Parathyroid adenoma (tissue), 2 donors: ENCODE data around the gene DAB2IP.

Experiments used
- H2AFZ ChIP-seq: fragments of 300-600 bp; sonication (generic); one replicate; pipeline ENCODE4 v1.7.0; 2017; ENCODE audit warnings: antibody characterized with exemption, mild to moderate bottlenecking
- H3K27ac ChIP-seq: fragments of 300-600 bp; sonication (generic); one replicate; pipeline ENCODE4 v1.7.0; 2017
- H3K27me3 ChIP-seq: fragments of 300-600 bp; sonication (generic); one replicate; pipeline ENCODE4 v1.7.0; 2017; ENCODE audit warnings: low read length; ENCODE audit not compliant: control insufficient read depth, insufficient read depth
- H3K36me3 ChIP-seq: fragments of 300-600 bp; sonication (generic); one replicate; pipeline ENCODE4 v1.7.0; 2017; ENCODE audit warnings: low read length; ENCODE audit not compliant: control insufficient read depth, insufficient read depth
- H3K4me1 ChIP-seq: fragments of 300-600 bp; sonication (generic); one replicate; pipeline ENCODE4 v1.7.0; 2017; ENCODE audit warnings: control low read depth
- H3K4me2 ChIP-seq: fragments of 300-600 bp; sonication (generic); one replicate; pipeline ENCODE4 v1.7.0; 2017; ENCODE audit warnings: low read length
- H3K4me3 ChIP-seq: fragments of 300-600 bp; sonication (generic); one replicate; pipeline ENCODE4 v1.7.0; 2017; ENCODE audit warnings: low read depth, low read length
- H3K79me2 ChIP-seq: fragments of 300-600 bp; sonication (generic); one replicate; pipeline ENCODE4 v1.7.0; 2017; ENCODE audit warnings: control low read depth
- H3K9ac ChIP-seq: fragments of 300-600 bp; sonication (generic); one replicate; pipeline ENCODE4 v1.7.0; 2017; ENCODE audit warnings: mild to moderate bottlenecking
- H3K9me3 ChIP-seq: fragments of 300-600 bp; sonication (generic); one replicate; pipeline ENCODE4 v1.7.0; 2017; ENCODE audit warnings: low read length; ENCODE audit not compliant: control insufficient read depth
- CTCF ChIP-seq: fragments of 300-600 bp; sonication (generic); IDR thresholded peaks from one replicate; pipeline ENCODE4 v1.7.0; 2017; ENCODE audit warnings: antibody characterized with exemption, mild to moderate bottlenecking
- donor health status: primary hyperparathyroidism.

The DAB2IP gene

GRCh38 chr9:121651295-121652020 is at the start of gene DAB2IP:
DAB2IP (plus strand) TSS chr9:121651634; CDS start chr9:121651776, 142 bp downstream.
- Histone ChIP-seq H3K4me1 (no peaks in the 10 kb centered on the region), H3K27ac (peak within 1 kb of the TSS; percentile 67), H3K9ac (no peak within 1 kb of the TSS), H3K79me2 (peaks cover 4% of the 10 kb centered on the region), H3K9me3 (no peaks in the 10 kb centered on the region), H3K27me3 (no peaks in the 10 kb centered on the region), H3K4me2 (peak within 1 kb of the TSS; percentile 86), H2AFZ (peak within 1 kb of the TSS; percentile 38), H3K36me3 (no peaks in the 10 kb centered on the region), H3K4me3 (peak within 1 kb of the TSS; percentile 32)
- no peak for TF ChIP-seq CTCF

- H3K79me2 ChIP-seq: no peaks in the 10 kb centered on the region
- no peak overlapping the region for H3K4me2 ChIP-seq
- H3K9ac ChIP-seq: no peak overlapping the region
- no peaks in the 10 kb centered on the region for H3K27me3 ChIP-seq
- no peak for TF ChIP-seq CTCF
- H3K36me3 ChIP-seq: no peaks in the 10 kb centered on the region
- H3K4me1 ChIP-seq: peaks cover 6% of the 10 kb centered on the region
- H2AFZ ChIP-seq: no peak overlapping the region
- H3K9me3 ChIP-seq: no peaks in the 10 kb centered on the region
- H3K4me3 ChIP-seq: no peak overlapping the region
- H3K27ac ChIP-seq: no peak overlapping the region
These were observed 48.4 kb upstream of the DAB2IP start for GRCh38 chr9:121603028-121603427.

GRCh38 chr9:121604242-121604641 is 47.2 kb upstream of the DAB2IP start:
- H3K9me3 ChIP-seq: no peaks in the 10 kb centered on the region
- H3K27ac ChIP-seq: no peak overlapping the region
- H3K4me2 ChIP-seq: no peak overlapping the region
- H3K4me3 ChIP-seq: no peak overlapping the region
- H3K79me2 ChIP-seq: no peaks in the 10 kb centered on the region
- TF ChIP-seq CTCF: no peak
- no peak overlapping the region for H2AFZ ChIP-seq
- no peaks in the 10 kb centered on the region for H3K36me3 ChIP-seq
- no peaks in the 10 kb centered on the region for H3K27me3 ChIP-seq
- no peak overlapping the region for H3K9ac ChIP-seq
- H3K4me1 ChIP-seq: peaks cover 6% of the 10 kb centered on the region

GRCh38 chr9:121604654-121605053 is 46.8 kb upstream of the DAB2IP start:
- Histone ChIP-seq H3K27me3 (no peaks in the 10 kb centered on the region), H3K27ac (no peak overlapping the region), H3K36me3 (no peaks in the 10 kb centered on the region), H3K4me2 (no peak overlapping the region), H2AFZ (no peak overlapping the region), H3K4me1 (peaks cover 6% of the 10 kb centered on the region), H3K9me3 (no peaks in the 10 kb centered on the region), H3K79me2 (no peaks in the 10 kb centered on the region), H3K9ac (no peak overlapping the region), H3K4me3 (no peak overlapping the region)
- no peak for TF ChIP-seq CTCF
